DND-41 (cell line): ENCODE results near the gene SCGB1A1.

Experiments
- EZH2 ChIP-seq: IDR thresholded peaks from 3 replicates; pipeline ENCODE4 v1.6.1; 2012; ENCODE audit warnings: borderline replicate concordance, low read depth, mild to moderate bottlenecking, moderate library complexity, low read length, inconsistent platforms; ENCODE audit not compliant: severe bottlenecking
- TF ChIP-seq, protein P1 (sequence below): IDR thresholded peaks from 2 replicates; pipeline ENCODE4 v1.5.1; 2012; ENCODE audit warnings: borderline replicate concordance, low read length, moderate library complexity, mild to moderate bottlenecking; ENCODE audit not compliant: poor library complexity, severe bottlenecking; ENCODE audit errors: extremely low read depth

DNA sequence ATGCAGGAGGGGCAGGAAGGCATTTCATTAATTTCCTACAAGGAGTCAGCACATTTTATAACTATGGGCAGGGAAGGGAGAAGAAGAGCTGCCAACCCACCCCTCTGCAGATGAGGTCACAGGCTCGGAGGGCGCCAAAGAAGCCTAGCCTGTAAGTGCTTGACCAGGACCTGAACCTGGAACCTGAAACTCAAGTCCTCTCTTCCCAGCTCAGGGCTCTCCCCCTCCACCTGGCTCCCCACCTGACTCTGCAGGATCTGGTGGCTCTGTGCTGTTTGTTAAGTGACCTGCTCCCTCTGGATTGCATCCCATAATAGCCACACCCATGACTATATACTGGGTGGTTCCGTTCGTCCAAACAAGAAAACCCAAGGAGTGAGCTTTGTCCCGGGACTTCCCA, 27.3 kb downstream of the SCGB1A1 start:
- TF ChIP-seq, protein P1, sequence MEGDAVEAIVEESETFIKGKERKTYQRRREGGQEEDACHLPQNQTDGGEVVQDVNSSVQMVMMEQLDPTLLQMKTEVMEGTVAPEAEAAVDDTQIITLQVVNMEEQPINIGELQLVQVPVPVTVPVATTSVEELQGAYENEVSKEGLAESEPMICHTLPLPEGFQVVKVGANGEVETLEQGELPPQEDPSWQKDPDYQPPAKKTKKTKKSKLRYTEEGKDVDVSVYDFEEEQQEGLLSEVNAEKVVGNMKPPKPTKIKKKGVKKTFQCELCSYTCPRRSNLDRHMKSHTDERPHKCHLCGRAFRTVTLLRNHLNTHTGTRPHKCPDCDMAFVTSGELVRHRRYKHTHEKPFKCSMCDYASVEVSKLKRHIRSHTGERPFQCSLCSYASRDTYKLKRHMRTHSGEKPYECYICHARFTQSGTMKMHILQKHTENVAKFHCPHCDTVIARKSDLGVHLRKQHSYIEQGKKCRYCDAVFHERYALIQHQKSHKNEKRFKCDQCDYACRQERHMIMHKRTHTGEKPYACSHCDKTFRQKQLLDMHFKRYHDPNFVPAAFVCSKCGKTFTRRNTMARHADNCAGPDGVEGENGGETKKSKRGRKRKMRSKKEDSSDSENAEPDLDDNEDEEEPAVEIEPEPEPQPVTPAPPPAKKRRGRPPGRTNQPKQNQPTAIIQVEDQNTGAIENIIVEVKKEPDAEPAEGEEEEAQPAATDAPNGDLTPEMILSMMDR: no peak
- no peak for TF ChIP-seq EZH2
